Fibroblast of mammary gland (primary cell): ENCODE results near the gene DSCAM.

ENCODE experiments used
- DNase-seq: peaks from one replicate; pipeline ENCODE4 v3.0.0-alpha.2; 2010; ENCODE audit warnings: low read depth
- H3K4me3 ChIP-seq: 2 replicates; pipeline ENCODE4 v1.5.1; 2011; ENCODE audit warnings: low read depth, mild to moderate bottlenecking, low read length, moderate library complexity; ENCODE audit not compliant: control insufficient read depth
- CTCF ChIP-seq: conservative IDR thresholded peaks from 2 replicates; pipeline ENCODE4 v1.5.1; 2011; ENCODE audit warnings: low read depth, low read length, inconsistent platforms; ENCODE audit not compliant: control insufficient read depth, insufficient read depth

The DSCAM gene

GRCh38 chr21:40474513-40474912, 372.4 kb downstream of the DSCAM start:
- H3K4me3 ChIP-seq: no peak overlapping the region
- no peak for DNase-seq
- no peak for TF ChIP-seq CTCF

GRCh38 chr21:40472013-40472412, 374.9 kb downstream of the DSCAM start:
- no peak overlapping the region for H3K4me3 ChIP-seq
- no peak for TF ChIP-seq CTCF
- DNase-seq: no peak

- H3K4me3 ChIP-seq: no peak overlapping the region
- no peak for TF ChIP-seq CTCF
- DNase-seq: no peak
Measured at GRCh38 chr21:40471103-40471502, 375.9 kb downstream of the DSCAM start.

GRCh38 chr21:40466893-40467483, 380.0 kb downstream of the DSCAM start:
- TF ChIP-seq CTCF: no peak
- H3K4me3 ChIP-seq: no peak overlapping the region
- peak; percentile 0 for DNase-seq

- no peak for TF ChIP-seq CTCF
- DNase-seq: no peak
- H3K4me3 ChIP-seq: no peak overlapping the region
Measured at GRCh38 chr21:40465382-40465781, 381.6 kb downstream of the DSCAM start.

- DNase-seq: no peak
- H3K4me3 ChIP-seq: no peak overlapping the region
- no peak for TF ChIP-seq CTCF
Measured at GRCh38 chr21:40463176-40463575, 383.8 kb downstream of the DSCAM start.

GRCh38 chr21:40461008-40461407, 385.9 kb downstream of the DSCAM start:
- H3K4me3 ChIP-seq: no peak overlapping the region
- DNase-seq: no peak
- no peak for TF ChIP-seq CTCF
